PC-9 (cell line): ENCODE data around the gene RAB7B.

ENCODE experiments used
- EZH2 ChIP-seq: fragments of 200-600 bp; sonication (generic); IDR thresholded peaks from 2 replicates; pipeline ENCODE4 v1.8.0; 2017; ENCODE audit warnings: antibody characterized with exemption, low read depth
- TF ChIP-seq, protein P1 (sequence below): fragments of 200-600 bp; sonication (generic); conservative IDR thresholded peaks from 2 replicates; pipeline ENCODE4 v1.6.1; 2017; ENCODE audit warnings: mixed run types, antibody characterized with exemption, mild to moderate bottlenecking, moderate library complexity

DNA sequence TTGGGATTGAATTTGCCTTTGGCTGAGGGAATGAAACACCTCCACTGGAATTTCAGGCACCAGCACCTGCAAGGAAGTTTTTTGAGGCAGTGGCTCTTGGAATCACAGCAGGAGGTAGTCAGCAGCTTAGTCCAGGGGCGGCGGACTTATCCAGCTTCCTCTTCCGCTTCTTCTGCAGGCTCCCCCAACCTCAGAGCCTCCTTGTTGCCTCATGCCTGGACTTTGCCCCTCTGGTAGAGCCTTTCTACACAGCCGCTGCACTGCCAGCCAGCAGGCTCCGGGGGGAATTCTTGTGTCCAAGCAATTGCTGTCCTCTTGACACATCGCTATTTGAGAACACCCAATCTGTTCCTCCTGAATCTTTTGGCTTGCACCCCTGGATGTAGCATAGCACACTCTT, 45.4 kb upstream of the RAB7B start:
- TF ChIP-seq, protein P1, sequence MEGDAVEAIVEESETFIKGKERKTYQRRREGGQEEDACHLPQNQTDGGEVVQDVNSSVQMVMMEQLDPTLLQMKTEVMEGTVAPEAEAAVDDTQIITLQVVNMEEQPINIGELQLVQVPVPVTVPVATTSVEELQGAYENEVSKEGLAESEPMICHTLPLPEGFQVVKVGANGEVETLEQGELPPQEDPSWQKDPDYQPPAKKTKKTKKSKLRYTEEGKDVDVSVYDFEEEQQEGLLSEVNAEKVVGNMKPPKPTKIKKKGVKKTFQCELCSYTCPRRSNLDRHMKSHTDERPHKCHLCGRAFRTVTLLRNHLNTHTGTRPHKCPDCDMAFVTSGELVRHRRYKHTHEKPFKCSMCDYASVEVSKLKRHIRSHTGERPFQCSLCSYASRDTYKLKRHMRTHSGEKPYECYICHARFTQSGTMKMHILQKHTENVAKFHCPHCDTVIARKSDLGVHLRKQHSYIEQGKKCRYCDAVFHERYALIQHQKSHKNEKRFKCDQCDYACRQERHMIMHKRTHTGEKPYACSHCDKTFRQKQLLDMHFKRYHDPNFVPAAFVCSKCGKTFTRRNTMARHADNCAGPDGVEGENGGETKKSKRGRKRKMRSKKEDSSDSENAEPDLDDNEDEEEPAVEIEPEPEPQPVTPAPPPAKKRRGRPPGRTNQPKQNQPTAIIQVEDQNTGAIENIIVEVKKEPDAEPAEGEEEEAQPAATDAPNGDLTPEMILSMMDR = no peak
- TF ChIP-seq EZH2 = no peak
